B cell (primary cell): ENCODE measurements around the gene STX10. TPM values are rescaled to one million over a fixed set of nuclear protein-coding genes. Genes with fewer than 3 reads are reported as not detected.

Experiments used
- ATAC-seq: fragments of 200-7000 bp; cut with Tn5 transposase; one replicate; pipeline ENCODE4 v1.10.0; 2021; ENCODE audit warnings: low read depth, mild to moderate bottlenecking, moderate number of reproducible peaks, moderate library complexity
- CTCF ChIA-PET: fragments of 350-600 bp; sonication (Branson Sonifier 250); formaldehyde crosslinking; loops from one replicate; lab custom pipeline; 2021; ENCODE audit warnings: antibody characterized with exemption, inconsistent platforms; lab: Charles Lee
- POLR2A ChIA-PET: fragments of 350-600 bp; sonication (Branson Sonifier 250); formaldehyde crosslinking; loops from one replicate; lab custom pipeline; 2021; ENCODE audit warnings: antibody characterized with exemption; lab: Charles Lee
- DNase-seq: peaks from one replicate; pipeline ENCODE4 v3.0.0; 2013
- H2AFZ ChIP-seq: 2 replicates; pipeline ENCODE4 v1.6.1; 2012; ENCODE audit warnings: mild to moderate bottlenecking, low read depth, low read length; ENCODE audit not compliant: insufficient read depth, poor library complexity, severe bottlenecking
- H3K27ac ChIP-seq, 2 donors: 1 replicate in 1 of 2; 2 replicates in 1 of 2; pipeline ENCODE4 v1.5.1; 2012 to 2013; ENCODE audit warnings: low read length in 2 of 2, mild to moderate bottlenecking in 2 of 2, moderate library complexity in 1 of 2
- H3K27me3 ChIP-seq, 4 experiments: fragments of 200-600 bp in 1 of 4; sonication (generic) in 1 of 4; replicated peaks in 1 of 4; 1 replicate in 2 of 4; 2 replicates in 2 of 4; pipeline versions ENCODE4 v1.6.1 to v1.7.0; 2013 to 2016; ENCODE audit warnings: low read length in 3 of 4, mild to moderate bottlenecking in 2 of 4, mixed read lengths in 1 of 4, moderate library complexity in 1 of 4; ENCODE audit not compliant: insufficient read depth in 4 of 4, control insufficient read depth in 3 of 4; ENCODE audit errors: control extremely low read depth in 1 of 4
- H3K36me3 ChIP-seq, 2 experiments: replicated peaks in 1 of 2; 1 replicate in 1 of 2; 2 replicates in 1 of 2; pipeline versions ENCODE4 v1.6.1 to v1.7.1; 2013; ENCODE audit warnings: low read length in 1 of 2; ENCODE audit not compliant: insufficient read depth in 2 of 2, control insufficient read depth in 1 of 2; ENCODE audit errors: control extremely low read depth in 1 of 2, extremely low read depth in 1 of 2
- H3K4me1 ChIP-seq, 2 donors: fragments of 200-600 bp in 1 of 2; sonication (generic) in 1 of 2; 1 replicate in 1 of 2; 2 replicates in 1 of 2; pipeline versions ENCODE4 v1.5.1 to v1.6.1; 2013 to 2017; ENCODE audit warnings: low read length in 2 of 2; ENCODE audit not compliant: control insufficient read depth in 2 of 2, insufficient read depth in 2 of 2
- H3K4me2 ChIP-seq: replicated peaks from 2 replicates; pipeline ENCODE3; 2012; ENCODE audit warnings: mild to moderate bottlenecking, low read depth, low read length; ENCODE audit not compliant: poor library complexity, severe bottlenecking
- H3K4me3 ChIP-seq, 5 experiments: fragments of 200-600 bp in 1 of 5; sonication (generic) in 1 of 5; 1 replicate in 3 of 5; 2 replicates in 2 of 5; pipeline versions ENCODE4 v1.5.1 to v1.7.0; 2011 to 2016; ENCODE audit warnings: low read length in 4 of 5, mild to moderate bottlenecking in 4 of 5, low read depth in 2 of 5, control low read depth in 1 of 5, moderate library complexity in 1 of 5; ENCODE audit not compliant: insufficient read depth in 1 of 5; ENCODE audit errors: control extremely low read depth in 1 of 5, extremely low read depth in 1 of 5
- H3K79me2 ChIP-seq: fragments of 200-600 bp; sonication (generic); one replicate; pipeline ENCODE4 v1.6.0; 2016; ENCODE audit warnings: low read length; ENCODE audit not compliant: control insufficient read depth, insufficient read depth
- H3K9ac ChIP-seq: fragments of 200-600 bp; sonication (generic); 2 replicates; pipeline ENCODE4 v1.6.1; 2017; ENCODE audit warnings: mild to moderate bottlenecking, low read length, moderate library complexity
- H3K9me3 ChIP-seq, 3 donors: one replicate each; pipeline versions ENCODE4 v1.6.1 to v1.7.1; 2013; ENCODE audit warnings: low read length in 2 of 3; ENCODE audit not compliant: control insufficient read depth in 2 of 3, insufficient read depth in 1 of 3; ENCODE audit errors: control extremely low read depth in 1 of 3
- H4K20me1 ChIP-seq: 2 replicates; pipeline ENCODE4 v1.6.0; 2012; ENCODE audit warnings: mild to moderate bottlenecking, low read length; ENCODE audit not compliant: insufficient read depth, control insufficient read depth, poor library complexity, severe bottlenecking
- H3K27ac Mint-ChIP-seq: one replicate; pipeline ENCODE4 v1.8.0; 2021; ENCODE audit warnings: mixed read lengths
- H3K27me3 Mint-ChIP-seq: one replicate; pipeline ENCODE4 v1.8.0; 2021; ENCODE audit warnings: mixed read lengths
- H3K4me1 Mint-ChIP-seq: one replicate; pipeline ENCODE4 v1.8.0; 2021; ENCODE audit warnings: mixed read lengths
- H3K4me3 Mint-ChIP-seq: one replicate; pipeline ENCODE4 v1.8.0; 2021; ENCODE audit warnings: mixed read lengths
- H3K9me3 Mint-ChIP-seq: one replicate; pipeline ENCODE4 v1.8.0; 2022; ENCODE audit warnings: mixed read lengths; ENCODE audit not compliant: insufficient read depth
- CTCF ChIP-seq: fragments of 200-600 bp; IDR thresholded peaks from one replicate; pipeline ENCODE4 v1.8.0; 2022; ENCODE audit warnings: antibody characterized with exemption, mild to moderate bottlenecking
- EZH2 ChIP-seq: IDR thresholded peaks from 2 replicates; pipeline ENCODE4 v1.6.1; 2012; ENCODE audit warnings: borderline replicate concordance, low read depth, mild to moderate bottlenecking, moderate library complexity, low read length; ENCODE audit not compliant: insufficient read depth, poor library complexity, severe bottlenecking
- WGBS: methylation state at CpG from one replicate; pipeline ENCODE4 v1.1.5; 2013; ENCODE audit warnings: missing lambda C conversion rate; ENCODE audit not compliant: insufficient coverage; 5-methylcytosine and 5-hydroxymethylcytosine counted together
- intact Hi-C: fragments of 100-400 bp; cut with micrococcal nuclease; formaldehyde crosslinking; loops from one replicate; pipeline ENCODE4 v1.10.0; 2022
- polyA plus RNA-seq: library from polyadenylated mRNA; depleted of rRNA; stranded (reverse); fragments of >200 nt; gene quantifications from 2 replicates; pipeline ENCODE4 v1.2.3, GENCODE V29; 2012
- total RNA-seq, 2 donors: library from RNA; stranded (reverse); fragments of 120-200 nt in 1 of 2; gene quantifications; 1 replicate in 1 of 2; 2 replicates in 1 of 2; pipeline versions ENCODE4 v1.2.3 to v1.2.4, GENCODE V29; 2013 to 2022

The STX10 gene
- total and polyA plus RNA-seq, 2 donors (not counting 1 experiment from before 2014, with no cell fraction given): 59.0 to 147 TPM

GRCh38 chr19:13100031-13100588 lies 50.1 kb downstream of the STX10 start:
- Histone ChIP-seq H3K27ac (peak overlapping the region; percentile 79 to 83), H3K4me3 (peak overlapping the region; percentile 47 to 98 (median 96)), H3K9ac (peak overlapping the region; percentile 84), H4K20me1 (peaks cover 34% of the 10 kb centered on the region), H3K36me3 (peaks cover 3 to 29% of the 10 kb centered on the region in 2 experiments), H3K4me2 (peak overlapping the region; percentile 99), H3K4me1 (peaks cover 32 to 71% of the 10 kb centered on the region in 2 donors), H3K27me3 (no peaks in the 10 kb centered on the region), H3K79me2 (peaks cover 59% of the 10 kb centered on the region), H2AFZ (no peak overlapping the region), H3K9me3 (peaks cover 0 to 4% (median 0%) of the 10 kb centered on the region in 3 donors)
- intact Hi-C loops: loop anchor here (5.0 kb wide), 5 partner anchors 162 to 1282 kb away; partner anchors contain the start of genes ADGRE5 and RFX1
- Mint-ChIP-seq H3K9me3 (no peaks in the 10 kb centered on the region), H3K4me3 (peak overlapping the region; percentile 85), H3K27ac (peak overlapping the region; percentile 97), H3K4me1 (peaks cover 68% of the 10 kb centered on the region), H3K27me3 (no peaks in the 10 kb centered on the region)
- POLR2A ChIA-PET: interaction anchor here (0.7 to 3.5 kb wide), 7 partner anchors 17 to 737 kb away, joined by 3 to 21 read pairs (median 7); partner anchors contain the start of genes IER2, NACC1, STX10 and TRMT1
- 14% methylated on average over 10 of the region's 12 CpGs for WGBS
- peak; percentile 76 for DNase-seq
- no peak for ATAC-seq
- TF ChIP-seq CTCF (no peak), EZH2 (no peak)
- CTCF ChIA-PET: interaction anchor here (0.9 to 2.8 kb wide), 10 partner anchors 18 to 178 kb away, joined by 3 to 14 read pairs (median 5); partner anchors contain the start of gene NACC1
